ENCODE results near the gene NPAT. TPM values are rescaled to one million over a fixed set of nuclear protein-coding genes. Genes with fewer than 3 reads are reported as not detected.

NPAT gene
- total RNA-seq, 1 donor from 2014 or later: 39.2 TPM

DNA sequence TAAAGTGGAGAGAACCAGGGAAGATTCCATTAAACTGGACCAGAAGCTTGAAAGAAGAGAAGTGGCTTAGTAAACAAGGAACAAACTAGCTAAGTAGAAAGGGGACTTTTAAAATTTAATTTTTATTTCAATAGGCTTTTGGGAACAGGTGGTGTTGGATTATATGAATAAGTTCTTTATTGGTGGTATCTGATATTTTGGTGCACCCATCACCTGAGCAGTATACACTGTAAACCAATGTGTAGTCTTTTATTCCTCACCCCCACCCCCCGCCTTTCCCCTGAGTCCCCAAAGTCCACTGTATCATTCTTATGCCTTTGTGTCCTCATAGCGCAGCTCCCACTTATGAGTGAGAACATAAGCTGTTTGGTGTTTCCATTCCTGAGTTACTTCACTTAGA, 93.7 kb downstream of the NPAT start:
- no peaks in the 10 kb centered on the region for H3K36me3 ChIP-seq
- Mint-ChIP-seq H3K27ac (no peak overlapping the region), H3K36me3 (peaks cover 22% of the 10 kb centered on the region), H3K4me3 (no peak overlapping the region), H3K27me3 (ENCODE audit: insufficient read depth, low read depth) (peaks cover 13% of the 10 kb centered on the region), H3K9me3 (no peaks in the 10 kb centered on the region), H3K4me1 (peaks cover 2% of the 10 kb centered on the region)
- H3K27me3 ChIP-seq: no peaks in the 10 kb centered on the region
- no peak for TF ChIP-seq EZH2 (IDR thresholded peaks at IDR 0.05)
- TF ChIP-seq, protein P1, sequence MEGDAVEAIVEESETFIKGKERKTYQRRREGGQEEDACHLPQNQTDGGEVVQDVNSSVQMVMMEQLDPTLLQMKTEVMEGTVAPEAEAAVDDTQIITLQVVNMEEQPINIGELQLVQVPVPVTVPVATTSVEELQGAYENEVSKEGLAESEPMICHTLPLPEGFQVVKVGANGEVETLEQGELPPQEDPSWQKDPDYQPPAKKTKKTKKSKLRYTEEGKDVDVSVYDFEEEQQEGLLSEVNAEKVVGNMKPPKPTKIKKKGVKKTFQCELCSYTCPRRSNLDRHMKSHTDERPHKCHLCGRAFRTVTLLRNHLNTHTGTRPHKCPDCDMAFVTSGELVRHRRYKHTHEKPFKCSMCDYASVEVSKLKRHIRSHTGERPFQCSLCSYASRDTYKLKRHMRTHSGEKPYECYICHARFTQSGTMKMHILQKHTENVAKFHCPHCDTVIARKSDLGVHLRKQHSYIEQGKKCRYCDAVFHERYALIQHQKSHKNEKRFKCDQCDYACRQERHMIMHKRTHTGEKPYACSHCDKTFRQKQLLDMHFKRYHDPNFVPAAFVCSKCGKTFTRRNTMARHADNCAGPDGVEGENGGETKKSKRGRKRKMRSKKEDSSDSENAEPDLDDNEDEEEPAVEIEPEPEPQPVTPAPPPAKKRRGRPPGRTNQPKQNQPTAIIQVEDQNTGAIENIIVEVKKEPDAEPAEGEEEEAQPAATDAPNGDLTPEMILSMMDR (IDR thresholded peaks at IDR 0.05): no peak
- no peak for TF ChIP-seq EZH2phosphoT487 (IDR thresholded peaks at IDR 0.05)
- no peaks in the 10 kb centered on the region for H3K4me1 ChIP-seq
- H4K20me1 ChIP-seq (ENCODE audit: low read depth): no peaks in the 10 kb centered on the region
- peaks cover 3% of the 10 kb centered on the region for H3F3A ChIP-seq (ENCODE audit: low read depth)
- H3K4me2 ChIP-seq: no peak overlapping the region
- no peaks in the 10 kb centered on the region for H3K79me2 ChIP-seq (ENCODE audit: low read depth)
- H3K4me3 ChIP-seq: no peak overlapping the region
- no peak overlapping the region for H2AFZ ChIP-seq (replicated peaks)
- no peak overlapping the region for H3K9ac ChIP-seq
- H3K9me3 ChIP-seq (ENCODE audit: low read depth): no peaks in the 10 kb centered on the region
- no peak for DNase-seq (ENCODE audit: low spot score)
- H3K27ac ChIP-seq: no peak overlapping the region

DNA sequence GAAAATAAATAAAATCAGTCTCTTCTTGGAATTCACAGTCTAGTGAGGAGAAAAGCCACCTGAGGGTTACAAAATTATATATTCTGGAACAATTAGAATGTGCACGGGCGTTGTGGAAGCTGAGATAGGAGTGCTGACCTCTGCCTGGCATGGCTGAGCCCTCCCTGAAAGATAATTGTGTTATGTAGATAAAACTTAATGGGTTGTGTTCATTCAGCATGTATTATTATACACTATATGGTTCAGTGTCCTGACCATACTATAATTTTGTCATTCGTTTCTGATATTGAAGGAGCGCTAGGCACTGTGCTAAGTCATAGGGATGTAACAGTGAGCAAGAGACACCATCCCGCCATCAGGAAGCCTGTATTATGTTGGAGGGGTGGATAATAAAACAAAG, 97.3 kb downstream of the NPAT start:
- Mint-ChIP-seq H3K36me3 (peaks cover 20% of the 10 kb centered on the region), H3K4me3 (no peak overlapping the region), H3K27ac (no peak overlapping the region), H3K27me3 (ENCODE audit: insufficient read depth, low read depth) (peaks cover 9% of the 10 kb centered on the region), H3K4me1 (peaks cover 9% of the 10 kb centered on the region), H3K9me3 (no peaks in the 10 kb centered on the region)
- no peak overlapping the region for H2AFZ ChIP-seq (replicated peaks)
- H4K20me1 ChIP-seq (ENCODE audit: low read depth): peaks cover 5% of the 10 kb centered on the region
- peaks cover 13% of the 10 kb centered on the region for H3K27me3 ChIP-seq
- no peak for DNase-seq (ENCODE audit: low spot score)
- no peak overlapping the region for H3K4me2 ChIP-seq
- H3K9ac ChIP-seq: no peak overlapping the region
- H3K79me2 ChIP-seq (ENCODE audit: low read depth): no peaks in the 10 kb centered on the region
- no peaks in the 10 kb centered on the region for H3K9me3 ChIP-seq (ENCODE audit: low read depth)
- no peaks in the 10 kb centered on the region for H3F3A ChIP-seq (ENCODE audit: low read depth)
- TF ChIP-seq, protein P1 (IDR thresholded peaks at IDR 0.05): no peak
- TF ChIP-seq EZH2phosphoT487 (IDR thresholded peaks at IDR 0.05) (no peak), EZH2 (IDR thresholded peaks at IDR 0.05) (no peak)
- no peaks in the 10 kb centered on the region for H3K4me1 ChIP-seq
- H3K27ac ChIP-seq: no peak overlapping the region
- H3K36me3 ChIP-seq: no peaks in the 10 kb centered on the region
- H3K4me3 ChIP-seq: no peak overlapping the region

DNA sequence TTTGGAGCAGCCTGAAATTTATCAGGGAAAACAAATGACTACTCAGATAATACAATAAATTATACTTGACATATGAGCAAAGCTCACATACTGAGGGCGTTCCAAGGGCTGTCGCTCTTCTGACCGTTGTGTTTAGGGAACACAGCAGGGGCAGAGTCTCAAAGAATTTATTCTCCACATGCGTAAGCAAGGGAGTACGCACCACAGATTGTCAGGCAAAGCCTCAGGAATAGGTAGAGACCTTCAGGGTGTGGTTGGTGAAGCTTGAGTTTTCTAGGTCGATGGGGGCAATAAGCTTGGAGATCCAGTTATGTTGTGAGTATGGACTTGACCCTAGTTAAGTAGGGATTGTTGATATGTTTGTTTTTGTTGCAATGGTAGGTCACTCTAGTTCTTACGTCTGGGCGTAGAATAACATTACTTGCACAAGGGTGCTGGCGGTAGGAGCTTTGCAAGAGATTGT, 100.2 kb downstream of the NPAT start:
- Histone ChIP-seq H4K20me1 (ENCODE audit: low read depth) (peaks cover 5% of the 10 kb centered on the region), H3K27me3 (peaks cover 13% of the 10 kb centered on the region), H3K27ac (no peak overlapping the region), H3K36me3 (no peaks in the 10 kb centered on the region), H3K4me1 (no peaks in the 10 kb centered on the region), H3F3A (ENCODE audit: low read depth) (no peaks in the 10 kb centered on the region), H3K4me2 (peak overlapping the region; percentile 87), H3K9me3 (ENCODE audit: low read depth) (no peaks in the 10 kb centered on the region), H3K9ac (no peak overlapping the region), H3K4me3 (peak overlapping the region; percentile 62), H3K79me2 (ENCODE audit: low read depth) (no peaks in the 10 kb centered on the region), H2AFZ (replicated peaks) (no peak overlapping the region)
- Mint-ChIP-seq H3K27me3 (ENCODE audit: insufficient read depth, low read depth) (peaks cover 7% of the 10 kb centered on the region), H3K9me3 (no peaks in the 10 kb centered on the region), H3K27ac (no peak overlapping the region), H3K4me1 (peaks cover 9% of the 10 kb centered on the region), H3K4me3 (peak overlapping the region; percentile 91), H3K36me3 (peaks cover 8% of the 10 kb centered on the region)
- DNase-seq (ENCODE audit: low spot score): peak; percentile 31
- TF ChIP-seq EZH2phosphoT487 (IDR thresholded peaks at IDR 0.05) (no peak), EZH2 (IDR thresholded peaks at IDR 0.05) (no peak)
- TF ChIP-seq, protein P1 (IDR thresholded peaks at IDR 0.05): no peak

Measured in neural progenitor cell (in vitro differentiated cells).